Activated naive CD4-positive, alpha-beta T cell treated with anti-CD3 and anti-CD28 coated beads, Interleukin-2, amount 10 ng/mL, durations not matched to agents 7 days and 5 days (primary cell): ENCODE data around the gene MYCBP.

ENCODE experiments used
- CTCF ChIA-PET: fragments of 350-600 bp; sonication (Branson Sonifier 250); formaldehyde crosslinking; loops from one replicate; lab custom pipeline; 2021; ENCODE audit warnings: antibody characterized with exemption; lab: Charles Lee
- DNase-seq: peaks from one replicate; pipeline ENCODE4 v3.0.0-alpha.2; 2020
- H3K27ac Mint-ChIP-seq: one replicate; pipeline ENCODE4 v1.8.0; 2021; ENCODE audit warnings: mild to moderate bottlenecking, moderate library complexity, mixed read lengths
- H3K27me3 Mint-ChIP-seq: one replicate; pipeline ENCODE4 v1.8.0; 2021; ENCODE audit warnings: mild to moderate bottlenecking, mixed read lengths
- H3K36me3 Mint-ChIP-seq: one replicate; pipeline ENCODE4 v1.8.0; 2021; ENCODE audit warnings: mixed read lengths
- H3K4me1 Mint-ChIP-seq: one replicate; pipeline ENCODE4 v1.8.0; 2021; ENCODE audit warnings: mixed read lengths
- H3K4me3 Mint-ChIP-seq: one replicate; pipeline ENCODE4 v1.8.0; 2021; ENCODE audit warnings: mild to moderate bottlenecking, moderate library complexity, mixed read lengths
- H3K9me3 Mint-ChIP-seq: one replicate; pipeline ENCODE4 v1.8.0; 2021; ENCODE audit warnings: mixed read lengths

MYCBP gene

GRCh38 chr1:38889589-38889988 lies 16.4 kb upstream of the MYCBP start:
- Mint-ChIP-seq H3K4me1 (no peaks in the 10 kb centered on the region), H3K9me3 (no peaks in the 10 kb centered on the region), H3K36me3 (no peaks in the 10 kb centered on the region), H3K27me3 (peaks cover 12% of the 10 kb centered on the region), H3K27ac (no peak overlapping the region), H3K4me3 (no peak overlapping the region)
- CTCF ChIA-PET: interaction anchor here (1.5 kb wide), 1 partner anchor 203 kb away, joined by 3 read pairs; no protein-coding TSS in a partner anchor
- DNase-seq: no peak

- Mint-ChIP-seq H3K27ac (no peak overlapping the region), H3K4me3 (no peak overlapping the region), H3K36me3 (no peaks in the 10 kb centered on the region), H3K9me3 (no peaks in the 10 kb centered on the region), H3K27me3 (peaks cover 12% of the 10 kb centered on the region), H3K4me1 (no peaks in the 10 kb centered on the region)
- no peak for DNase-seq
- CTCF ChIA-PET: interaction anchor here (1.5 kb wide), 1 partner anchor 204 kb away, joined by 3 read pairs; no protein-coding TSS in a partner anchor
Measured at GRCh38 chr1:38888423-38889333, 15.5 kb upstream of the MYCBP start.

- Mint-ChIP-seq H3K4me3 (no peak overlapping the region), H3K36me3 (no peaks in the 10 kb centered on the region), H3K27ac (no peak overlapping the region), H3K9me3 (no peaks in the 10 kb centered on the region), H3K27me3 (peaks cover 8% of the 10 kb centered on the region), H3K4me1 (no peaks in the 10 kb centered on the region)
- no peak for DNase-seq
- CTCF ChIA-PET: no interaction called here
Measured at GRCh38 chr1:38885092-38885491, 11.9 kb upstream of the MYCBP start.

GRCh38 chr1:38881487-38881886 lies 8.3 kb upstream of the MYCBP start, which contains the start of gene GJA9:
GJA9 (minus strand) TSS chr1:38881587; CDS start chr1:38876098, 5,489 bp downstream.
- no peaks in the 10 kb centered on the region for H3K27me3 Mint-ChIP-seq
- DNase-seq: no peak
- H3K4me3 Mint-ChIP-seq: no peak within 1 kb of the TSS
- no peaks in the 10 kb centered on the region for H3K9me3 Mint-ChIP-seq
- H3K4me1 Mint-ChIP-seq: no peaks in the 10 kb centered on the region
- H3K36me3 Mint-ChIP-seq: no peaks in the 10 kb centered on the region
- no peak within 1 kb of the TSS for H3K27ac Mint-ChIP-seq
- CTCF ChIA-PET: interaction anchor here (0.6 kb wide), 1 partner anchor 60 kb away, joined by 3 read pairs; no protein-coding TSS in a partner anchor

GRCh38 chr1:38875811-38876210 lies 2.7 kb upstream of the MYCBP start:
- peaks cover 35% of the 10 kb centered on the region for H3K4me1 Mint-ChIP-seq
- H3K36me3 Mint-ChIP-seq: peaks cover 8% of the 10 kb centered on the region
- no peak overlapping the region for H3K27ac Mint-ChIP-seq
- no peaks in the 10 kb centered on the region for H3K9me3 Mint-ChIP-seq
- no peak for DNase-seq
- H3K27me3 Mint-ChIP-seq: no peaks in the 10 kb centered on the region
- CTCF ChIA-PET: interaction anchor here (0.7 kb wide), 1 partner anchor 12 kb away, joined by 3 read pairs; no protein-coding TSS in a partner anchor
- H3K4me3 Mint-ChIP-seq: no peak overlapping the region

- Mint-ChIP-seq H3K4me1 (peaks cover 44% of the 10 kb centered on the region), H3K9me3 (no peaks in the 10 kb centered on the region), H3K36me3 (peaks cover 17% of the 10 kb centered on the region), H3K27ac (peak overlapping the region; percentile 60), H3K27me3 (no peaks in the 10 kb centered on the region), H3K4me3 (peak overlapping the region; percentile 92)
- DNase-seq: peak; percentile 53
- CTCF ChIA-PET: interaction anchor here (1.0 kb wide), 1 partner anchor 220 kb away, joined by 3 read pairs; no protein-coding TSS in a partner anchor
Measured at GRCh38 chr1:38872401-38873026, 634 bp downstream of the MYCBP start.

- Mint-ChIP-seq H3K36me3 (peaks cover 23% of the 10 kb centered on the region), H3K27me3 (no peaks in the 10 kb centered on the region), H3K27ac (peak overlapping the region; percentile 38), H3K9me3 (no peaks in the 10 kb centered on the region), H3K4me3 (no peak overlapping the region), H3K4me1 (peaks cover 46% of the 10 kb centered on the region)
- no peak for DNase-seq
- CTCF ChIA-PET: interaction anchor here (0.6 kb wide), 1 partner anchor 34 kb away, joined by 3 read pairs; no protein-coding TSS in a partner anchor
Measured at GRCh38 chr1:38870996-38871395, 2.2 kb downstream of the MYCBP start.

- no peak for DNase-seq
- Mint-ChIP-seq H3K4me1 (peaks cover 25% of the 10 kb centered on the region), H3K9me3 (no peaks in the 10 kb centered on the region), H3K4me3 (no peak overlapping the region), H3K27ac (no peak overlapping the region), H3K36me3 (peaks cover 46% of the 10 kb centered on the region), H3K27me3 (no peaks in the 10 kb centered on the region)
- CTCF ChIA-PET: interaction anchor here (0.7 kb wide), 1 partner anchor 1362 kb away, joined by 3 read pairs; no protein-coding TSS in a partner anchor
Measured at GRCh38 chr1:38867208-38867607, 5.9 kb downstream of the MYCBP start.

GRCh38 chr1:38865112-38865715 lies 7.9 kb downstream of the MYCBP start:
- H3K27me3 Mint-ChIP-seq: no peaks in the 10 kb centered on the region
- H3K4me1 Mint-ChIP-seq: peaks cover 27% of the 10 kb centered on the region
- no peak overlapping the region for H3K27ac Mint-ChIP-seq
- CTCF ChIA-PET: no interaction called here
- peaks cover 43% of the 10 kb centered on the region for H3K36me3 Mint-ChIP-seq
- no peaks in the 10 kb centered on the region for H3K9me3 Mint-ChIP-seq
- H3K4me3 Mint-ChIP-seq: no peak overlapping the region
- no peak for DNase-seq

GRCh38 chr1:38860454-38860795 lies 12.7 kb downstream of the MYCBP start:
- peaks cover 42% of the 10 kb centered on the region for H3K36me3 Mint-ChIP-seq
- H3K4me1 Mint-ChIP-seq: peaks cover 40% of the 10 kb centered on the region
- no peak for DNase-seq
- CTCF ChIA-PET: interaction anchor here (1.0 kb wide), 1 partner anchor 232 kb away, joined by 4 read pairs; no protein-coding TSS in a partner anchor
- H3K4me3 Mint-ChIP-seq: peak overlapping the region; percentile 87
- peak overlapping the region; percentile 81 for H3K27ac Mint-ChIP-seq
- no peaks in the 10 kb centered on the region for H3K27me3 Mint-ChIP-seq
- H3K9me3 Mint-ChIP-seq: no peaks in the 10 kb centered on the region

GRCh38 chr1:38859561-38860453 lies 13.3 kb downstream of the MYCBP start, which contains the start of gene RRAGC:
RRAGC (minus strand) TSS chr1:38859772; CDS start chr1:38859646, 126 bp downstream.
- Mint-ChIP-seq H3K4me3 (peak within 1 kb of the TSS; percentile 87), H3K27me3 (no peaks in the 10 kb centered on the region), H3K36me3 (peaks cover 45% of the 10 kb centered on the region), H3K27ac (peak within 1 kb of the TSS; percentile 88), H3K9me3 (no peaks in the 10 kb centered on the region), H3K4me1 (peaks cover 43% of the 10 kb centered on the region)
- DNase-seq: peak; percentile 99
- CTCF ChIA-PET: interaction anchor here (0.6 kb wide), 1 partner anchor 396 kb away, joined by 3 read pairs; no protein-coding TSS in a partner anchor

- Mint-ChIP-seq H3K4me1 (peaks cover 43% of the 10 kb centered on the region), H3K27ac (peak overlapping the region; percentile 88), H3K4me3 (peak overlapping the region; percentile 87), H3K27me3 (no peaks in the 10 kb centered on the region), H3K9me3 (no peaks in the 10 kb centered on the region), H3K36me3 (peaks cover 42% of the 10 kb centered on the region)
- CTCF ChIA-PET: interaction anchor here (0.6 kb wide), 1 partner anchor 395 kb away, joined by 3 read pairs; no protein-coding TSS in a partner anchor
- DNase-seq: peak; percentile 75
Measured at GRCh38 chr1:38858833-38859560, 14.2 kb downstream of the MYCBP start.
